Psoas muscle (tissue), 8 donors: ENCODE data around the gene DTNB. TPM values are rescaled to one million over a fixed set of nuclear protein-coding genes. Genes with fewer than 3 reads are reported as not detected.

Source experiments
- ATAC-seq, 4 donors: fragments of 200-7000 bp; cut with Tn5 transposase; one replicate each; pipeline ENCODE4 v1.9.1; 2020; ENCODE audit warnings: moderate library complexity in 3 of 4, mild to moderate bottlenecking in 2 of 4
- DNase-seq, 2 donors: peaks; one replicate each; pipeline ENCODE4 v3.0.0-alpha.2; 2020
- H3K27ac ChIP-seq: fragments of 200-600 bp; one replicate; pipeline ENCODE4 v1.8.0; 2022
- H3K27me3 ChIP-seq, 3 donors: fragments of 200-600 bp in 1 of 3; one replicate each; pipeline versions ENCODE4 v1.6.1 to v1.8.0; 2013 to 2022; ENCODE audit warnings: low read length in 2 of 3, mild to moderate bottlenecking in 2 of 3, moderate library complexity in 1 of 3; ENCODE audit not compliant: insufficient read depth in 3 of 3
- H3K36me3 ChIP-seq, 2 donors: fragments of 200-600 bp in 1 of 2; one replicate each; pipeline versions ENCODE4 v1.6.1 to v1.8.0; 2013 to 2022; ENCODE audit warnings: low read depth in 1 of 2, mild to moderate bottlenecking in 1 of 2, moderate library complexity in 1 of 2; ENCODE audit not compliant: insufficient read depth in 1 of 2
- H3K4me1 ChIP-seq: fragments of 200-600 bp; one replicate; pipeline ENCODE4 v1.8.0; 2022
- H3K4me3 ChIP-seq: fragments of 200-600 bp; one replicate; pipeline ENCODE4 v1.8.0; 2022; ENCODE audit warnings: mild to moderate bottlenecking
- H3K9me3 ChIP-seq: fragments of 200-600 bp; one replicate; pipeline ENCODE4 v1.8.0; 2022
- WGBS, 3 donors: extraction: QIAGEN DNeasy Blood & Tissue Kit; methylation state at CpG; one replicate each; pipeline versions ENCODE4 v1.1.6 to v1.1.7; 2013; 5-methylcytosine and 5-hydroxymethylcytosine counted together
- intact Hi-C, 2 donors: fragments of 100-400 bp; cut with DNase I; formaldehyde crosslinking; loops; one replicate each; pipeline versions ENCODE4 v1.11.0 to v1.14.2; 2022
- polyA plus RNA-seq, 3 donors: library from polyadenylated mRNA; stranded (reverse); fragments of 200-250 nt; gene quantifications; one replicate each; pipeline ENCODE4 v1.2.3, GENCODE V29; 2013
- total RNA-seq, 4 donors: library from RNA; stranded (reverse); fragmentation: NEBNext Ultra II Directional in 2 of 4; extraction: Animal tissue kit (Norgen Biotek cat#: 25700) in 2 of 4; gene quantifications; one replicate each; pipeline versions ENCODE4 v1.2.1 to v1.2.4, GENCODE V29; 2021 to 2023
- TF ChIP-seq, protein P1 (sequence below): fragments of 200-600 bp; IDR thresholded peaks from one replicate; pipeline ENCODE4 v1.8.0; 2022; ENCODE audit warnings: antibody characterized with exemption
- donor health status: healthy with polysubstance abuse.
- donor health status: DM: no; HTN: no; CAD: no; lungs with moderate emphysema.
- donor health status: Bipolar disorder and iron deficiency.
- donor health status: healthy.
- donor health status: DM: yes; HTN: yes; CAD: no.
- donor health status: DM: no; HTN: no; CAD: no.
- donor health status: DM: no; HTN: no; CAD: no.
- donor health status: DM: yes; HTN: yes; CAD: no.

Gene DTNB
- total and polyA plus RNA-seq, 7 donors: 2.3 to 6.3 (median 4.2) TPM

DNA sequence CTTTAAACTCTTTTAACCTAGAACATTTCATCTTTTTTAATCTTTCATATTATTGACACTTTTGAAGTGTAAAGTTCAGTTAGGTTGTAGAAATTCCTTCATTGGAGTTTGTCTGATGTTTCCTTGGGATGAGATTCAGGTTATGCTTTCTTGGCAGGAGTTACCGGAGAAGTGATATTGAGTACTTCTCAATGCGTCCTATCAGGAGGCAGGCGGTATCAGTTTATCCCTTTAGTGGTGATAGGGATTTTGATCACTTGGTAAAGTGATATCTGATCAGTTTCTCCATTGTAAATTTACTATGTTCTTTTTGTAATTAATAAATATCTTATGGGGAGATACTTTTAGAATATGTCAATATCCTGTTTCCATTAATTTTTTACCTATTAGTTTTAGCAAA, 78.4 kb downstream of the DTNB start:
- Histone ChIP-seq H3K27me3 (no peaks in the 10 kb centered on the region), H3K9me3 (no peaks in the 10 kb centered on the region), H3K36me3 (no peaks in the 10 kb centered on the region), H3K4me1 (no peaks in the 10 kb centered on the region), H3K4me3 (no peak overlapping the region), H3K27ac (no peak overlapping the region)
- ATAC-seq (no peak), DNase-seq (no peak)
- WGBS, 3 donors: 91 to 95% (median 94%) methylated on average over 3 of the region's 3 CpGs
- intact Hi-C loops: no loop called here
- TF ChIP-seq, protein P1, sequence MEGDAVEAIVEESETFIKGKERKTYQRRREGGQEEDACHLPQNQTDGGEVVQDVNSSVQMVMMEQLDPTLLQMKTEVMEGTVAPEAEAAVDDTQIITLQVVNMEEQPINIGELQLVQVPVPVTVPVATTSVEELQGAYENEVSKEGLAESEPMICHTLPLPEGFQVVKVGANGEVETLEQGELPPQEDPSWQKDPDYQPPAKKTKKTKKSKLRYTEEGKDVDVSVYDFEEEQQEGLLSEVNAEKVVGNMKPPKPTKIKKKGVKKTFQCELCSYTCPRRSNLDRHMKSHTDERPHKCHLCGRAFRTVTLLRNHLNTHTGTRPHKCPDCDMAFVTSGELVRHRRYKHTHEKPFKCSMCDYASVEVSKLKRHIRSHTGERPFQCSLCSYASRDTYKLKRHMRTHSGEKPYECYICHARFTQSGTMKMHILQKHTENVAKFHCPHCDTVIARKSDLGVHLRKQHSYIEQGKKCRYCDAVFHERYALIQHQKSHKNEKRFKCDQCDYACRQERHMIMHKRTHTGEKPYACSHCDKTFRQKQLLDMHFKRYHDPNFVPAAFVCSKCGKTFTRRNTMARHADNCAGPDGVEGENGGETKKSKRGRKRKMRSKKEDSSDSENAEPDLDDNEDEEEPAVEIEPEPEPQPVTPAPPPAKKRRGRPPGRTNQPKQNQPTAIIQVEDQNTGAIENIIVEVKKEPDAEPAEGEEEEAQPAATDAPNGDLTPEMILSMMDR: no peak

DNA sequence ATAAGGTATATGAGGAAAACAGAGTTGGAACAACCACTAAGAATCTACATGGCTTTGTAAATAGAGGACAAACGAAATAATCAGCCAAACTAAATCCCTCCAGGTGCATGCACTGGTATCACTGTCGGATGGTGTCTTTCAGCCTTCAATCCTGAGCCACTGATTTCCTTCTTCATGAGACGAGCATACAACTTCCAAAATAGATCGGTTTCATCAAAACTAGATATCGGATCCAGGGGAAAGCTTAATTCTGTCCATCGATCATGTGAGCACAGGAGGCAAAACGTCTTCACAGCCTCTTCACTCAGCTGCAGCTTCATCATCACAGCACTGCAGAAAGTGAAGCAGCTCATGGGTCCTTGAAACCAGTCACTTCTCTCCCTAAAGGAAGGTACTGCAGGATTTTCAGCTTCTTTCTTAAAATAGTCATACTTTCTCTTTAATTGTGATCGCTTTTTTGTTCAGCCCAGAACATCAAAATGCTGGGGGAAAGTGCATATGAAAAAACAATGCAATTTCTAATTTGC, 80.5 kb downstream of the DTNB start:
- H3K4me1 ChIP-seq: no peaks in the 10 kb centered on the region
- WGBS, 3 donors: 74 to 78% (median 76%) methylated on average over 8 of the region's 8 CpGs
- H3K9me3 ChIP-seq: no peaks in the 10 kb centered on the region
- TF ChIP-seq, protein P1: no peak
- no peak for ATAC-seq
- H3K36me3 ChIP-seq: no peaks in the 10 kb centered on the region
- intact Hi-C loops: no loop called here
- no peak overlapping the region for H3K27ac ChIP-seq
- no peak for DNase-seq
- H3K27me3 ChIP-seq: no peaks in the 10 kb centered on the region
- H3K4me3 ChIP-seq: peak overlapping the region; percentile 45

DNA sequence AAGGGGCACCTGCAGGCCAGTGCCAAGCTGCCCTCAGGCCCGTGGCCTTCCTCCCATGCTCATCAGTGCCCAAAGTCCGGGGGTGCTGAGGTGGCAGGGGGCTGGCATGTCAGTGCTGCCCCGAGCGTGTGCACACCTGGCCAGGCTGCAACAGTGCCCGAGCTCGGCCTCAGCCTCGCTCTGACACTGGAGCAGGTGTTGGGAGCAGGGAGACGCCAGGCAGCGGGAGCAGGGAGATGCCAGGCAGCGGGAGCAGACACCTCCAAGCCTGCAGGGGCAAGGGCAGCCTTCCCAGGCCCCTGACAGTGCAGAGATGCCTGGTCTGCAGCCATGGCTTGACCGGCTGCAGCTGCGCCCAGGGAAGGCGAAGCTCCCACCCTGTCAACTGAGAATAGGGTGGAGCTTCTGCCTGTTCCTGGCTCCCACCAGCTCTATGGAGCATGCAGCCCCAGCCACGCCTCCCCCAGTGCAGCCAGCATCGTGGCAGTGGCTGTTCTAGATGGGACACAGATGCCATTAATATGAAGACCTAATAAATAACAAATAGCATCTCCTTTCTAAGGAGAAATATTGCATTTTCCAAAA, 82.4 kb downstream of the DTNB start:
- peak in 1 of 4 donors; percentile 23 for ATAC-seq
- H3K9me3 ChIP-seq: no peaks in the 10 kb centered on the region
- no peaks in the 10 kb centered on the region for H3K27me3 ChIP-seq
- intact Hi-C loops: no loop called here
- TF ChIP-seq, protein P1: no peak
- DNase-seq: peak in 1 of 2 donors; percentile 15
- 40 to 62% (median 41%) methylated on average over 15 of the region's 15 CpGs for WGBS, 3 donors
- H3K36me3 ChIP-seq: no peaks in the 10 kb centered on the region
- H3K4me3 ChIP-seq: no peak overlapping the region
- H3K27ac ChIP-seq: no peak overlapping the region
- H3K4me1 ChIP-seq: no peaks in the 10 kb centered on the region

DNA sequence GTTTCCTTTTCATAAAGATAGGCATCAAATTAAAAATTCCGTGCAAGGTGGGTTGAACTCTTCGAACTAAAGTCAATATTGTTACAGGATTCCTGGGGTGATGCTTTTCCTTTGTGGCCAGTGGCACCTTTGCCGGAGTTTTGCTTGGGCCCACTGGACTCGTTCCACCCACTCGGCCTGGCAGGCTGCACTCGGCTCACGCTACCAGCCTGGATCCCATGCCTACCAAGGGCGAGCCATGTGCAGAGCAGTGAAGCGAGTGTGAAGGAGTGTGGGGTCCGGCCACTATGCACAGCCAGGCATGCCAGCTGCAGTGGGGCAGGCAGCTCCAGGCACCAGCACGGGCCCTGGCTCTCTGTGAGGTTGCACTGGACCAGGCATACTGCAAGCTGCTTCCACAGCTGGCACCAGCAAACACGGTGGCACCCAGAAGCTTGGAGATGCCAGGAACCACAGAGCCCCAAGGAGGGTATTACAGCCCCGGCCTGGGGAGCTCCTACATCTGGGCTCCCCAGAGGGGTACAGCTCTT, 83.6 kb downstream of the DTNB start:
- Histone ChIP-seq H3K36me3 (no peaks in the 10 kb centered on the region), H3K9me3 (no peaks in the 10 kb centered on the region), H3K4me1 (no peaks in the 10 kb centered on the region), H3K27me3 (no peaks in the 10 kb centered on the region), H3K27ac (no peak overlapping the region), H3K4me3 (no peak overlapping the region)
- DNase-seq (no peak), ATAC-seq (no peak)
- intact Hi-C loops: no loop called here
- 94 to 96% (median 94%) methylated on average over 13 of the region's 13 CpGs for WGBS, 3 donors
- TF ChIP-seq, protein P1: no peak
